Mucosa of descending colon (tissue), 3 donors: ENCODE results near the gene EPHA10. TPM values are rescaled to one million over a fixed set of nuclear protein-coding genes. Genes with fewer than 3 reads are reported as not detected.
"Not testable (repeated sequence)": the region's sequence is repeated elsewhere in the genome, so short reads cannot be mapped to it uniquely, and the experiment has no call there.

Experiments used
- ATAC-seq: fragments of 200-7000 bp; cut with Tn5 transposase; one replicate; pipeline ENCODE4 v1.9.1; 2020; ENCODE audit warnings: mild to moderate bottlenecking, moderate library complexity
- DNase-seq, 3 donors: peaks; one replicate each; pipeline ENCODE4 v3.0.0-alpha.2; 2020
- H3K36me3 ChIP-seq: fragments of 200-600 bp; one replicate; pipeline ENCODE4 v1.8.0; 2021; ENCODE audit warnings: low read depth, mild to moderate bottlenecking
- H3K4me1 ChIP-seq: fragments of 200-600 bp; one replicate; pipeline ENCODE4 v1.8.0; 2021; ENCODE audit warnings: low read depth, mild to moderate bottlenecking
- H3K4me3 ChIP-seq: fragments of 200-600 bp; one replicate; pipeline ENCODE4 v1.8.0; 2021; ENCODE audit warnings: mild to moderate bottlenecking
- H3K9me3 ChIP-seq: fragments of 200-600 bp; one replicate; pipeline ENCODE4 v1.8.0; 2021; ENCODE audit warnings: mild to moderate bottlenecking
- intact Hi-C, 2 donors: fragments of 100-400 bp; cut with DNase I in 1 of 2; cut with micrococcal nuclease in 1 of 2; formaldehyde crosslinking; loops; one replicate each; pipeline versions ENCODE4 v1.11.0 to v1.11.1; 2022; cut with DNase I, micrococcal nuclease
- total RNA-seq, 3 donors: library from RNA; stranded (reverse); fragmentation: NEBNext Ultra II Directional in 2 of 3; extraction: Animal tissue kit (Norgen Biotek cat#: 25700) in 2 of 3; gene quantifications; one replicate each; pipeline versions ENCODE4 v1.2.1 to v1.2.4, GENCODE V29; 2021 to 2023
- TF ChIP-seq, protein P1 (sequence below): fragments of 200-600 bp; IDR thresholded peaks from one replicate; pipeline ENCODE4 v1.8.0; 2022; ENCODE audit warnings: antibody characterized with exemption, mild to moderate bottlenecking
- donor health status: DM: no; HTN: no; CAD: no; lungs with moderate emphysema.
- donor health status: DM: no; HTN: no; CAD: no.
- donor health status: DM: no; HTN: yes; CAD: no.

Gene EPHA10
- total RNA-seq, 3 donors from 2014 or later: 45.3 to 74.4 (median 66.0) TPM

DNA sequence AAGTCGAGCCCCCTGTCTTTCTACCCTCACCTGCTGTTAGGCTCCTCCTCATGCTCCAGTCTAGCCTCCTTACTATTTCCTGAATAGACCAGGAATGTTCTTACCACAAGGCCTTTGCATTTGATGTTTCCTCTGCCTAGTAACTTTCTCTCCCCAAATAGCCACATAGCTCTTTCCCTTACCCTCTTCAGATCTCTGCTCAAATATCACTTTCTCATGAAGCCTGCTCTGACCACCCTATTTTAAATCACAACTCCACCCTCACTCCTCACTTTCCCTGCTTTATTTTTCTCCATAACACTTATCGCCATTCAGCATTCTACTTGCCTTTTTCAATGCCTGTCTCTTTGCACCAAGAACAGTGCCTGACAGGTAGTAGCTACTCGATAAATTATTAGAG lies 79.2 kb downstream of the EPHA10 start:
- H3K36me3 ChIP-seq: no peaks in the 10 kb centered on the region
- ATAC-seq (no peak), DNase-seq (no peak)
- intact Hi-C loops: loop anchor here in 1 of 2 donors (10.0 kb wide), 1 partner anchor 81 kb away; no protein-coding TSS in a partner anchor
- H3K4me3 ChIP-seq: no peak overlapping the region
- H3K4me1 ChIP-seq: peaks cover 11% of the 10 kb centered on the region
- H3K9me3 ChIP-seq: no peaks in the 10 kb centered on the region
- TF ChIP-seq, protein P1, sequence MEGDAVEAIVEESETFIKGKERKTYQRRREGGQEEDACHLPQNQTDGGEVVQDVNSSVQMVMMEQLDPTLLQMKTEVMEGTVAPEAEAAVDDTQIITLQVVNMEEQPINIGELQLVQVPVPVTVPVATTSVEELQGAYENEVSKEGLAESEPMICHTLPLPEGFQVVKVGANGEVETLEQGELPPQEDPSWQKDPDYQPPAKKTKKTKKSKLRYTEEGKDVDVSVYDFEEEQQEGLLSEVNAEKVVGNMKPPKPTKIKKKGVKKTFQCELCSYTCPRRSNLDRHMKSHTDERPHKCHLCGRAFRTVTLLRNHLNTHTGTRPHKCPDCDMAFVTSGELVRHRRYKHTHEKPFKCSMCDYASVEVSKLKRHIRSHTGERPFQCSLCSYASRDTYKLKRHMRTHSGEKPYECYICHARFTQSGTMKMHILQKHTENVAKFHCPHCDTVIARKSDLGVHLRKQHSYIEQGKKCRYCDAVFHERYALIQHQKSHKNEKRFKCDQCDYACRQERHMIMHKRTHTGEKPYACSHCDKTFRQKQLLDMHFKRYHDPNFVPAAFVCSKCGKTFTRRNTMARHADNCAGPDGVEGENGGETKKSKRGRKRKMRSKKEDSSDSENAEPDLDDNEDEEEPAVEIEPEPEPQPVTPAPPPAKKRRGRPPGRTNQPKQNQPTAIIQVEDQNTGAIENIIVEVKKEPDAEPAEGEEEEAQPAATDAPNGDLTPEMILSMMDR: no peak

DNA sequence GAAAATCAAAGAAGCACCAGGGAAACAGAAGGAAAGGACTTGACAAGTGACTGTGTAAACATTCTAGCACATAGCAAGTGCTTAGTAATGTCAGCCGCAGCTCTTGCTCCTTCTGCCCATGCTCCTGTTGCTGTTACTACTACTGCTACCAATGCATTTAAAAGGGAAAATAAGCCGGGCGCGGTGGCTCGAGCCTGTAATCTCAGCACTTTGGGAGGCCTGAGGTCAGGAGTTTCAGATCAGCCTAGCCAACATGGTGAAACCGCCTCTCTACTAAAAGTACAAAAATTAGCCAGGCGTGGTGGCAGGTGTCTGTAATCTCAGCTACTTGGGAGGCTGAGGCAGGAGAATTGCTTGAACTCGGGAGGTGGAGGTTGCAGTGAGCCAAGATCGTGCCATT lies 80.7 kb downstream of the EPHA10 start:
- H3K36me3 ChIP-seq, DNase-seq, H3K9me3 ChIP-seq, H3K4me3 ChIP-seq, H3K4me1 ChIP-seq, ATAC-seq: not testable (repeated sequence)
- intact Hi-C loops: loop anchor here (5.0 to 10.0 kb wide), 2 partner anchors 77 to 79 kb away; no protein-coding TSS in a partner anchor

DNA sequence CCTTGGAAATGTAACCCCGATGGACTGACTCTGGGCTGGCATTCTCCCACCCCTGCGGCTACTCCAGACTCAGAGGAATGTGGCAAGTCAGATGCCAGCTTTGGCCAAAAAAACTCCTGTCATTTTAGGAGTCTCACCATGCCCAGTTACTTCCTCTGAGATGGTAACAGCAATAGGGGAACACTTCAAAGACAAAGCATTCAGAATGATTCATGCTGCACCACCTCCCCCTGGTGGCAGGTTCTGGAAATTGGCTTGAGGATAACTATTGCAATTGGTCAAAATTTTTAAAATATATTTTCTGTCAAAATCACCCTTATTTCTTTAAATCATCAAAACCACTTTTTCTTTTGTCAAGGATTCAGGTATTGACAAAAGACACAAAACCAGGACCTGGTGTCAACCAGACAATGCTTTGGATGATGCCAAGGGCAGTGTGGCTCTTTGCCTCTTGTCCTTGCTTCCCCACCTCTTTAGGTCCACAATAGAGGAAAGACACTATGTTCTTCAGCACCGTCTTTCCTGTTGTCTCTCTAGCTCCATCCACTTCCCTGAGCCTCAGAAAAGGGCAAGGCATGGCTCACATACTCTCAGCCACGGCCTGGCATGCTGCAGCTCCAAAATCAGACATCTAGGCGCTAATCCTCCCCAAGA lies 82.5 kb downstream of the EPHA10 start:
- peak; percentile 83 for ATAC-seq
- peak in 2 of 3 donors; percentile 65 to 87 for DNase-seq
- no peak overlapping the region for H3K4me3 ChIP-seq
- no peaks in the 10 kb centered on the region for H3K36me3 ChIP-seq
- H3K4me1 ChIP-seq: no peaks in the 10 kb centered on the region
- no peaks in the 10 kb centered on the region for H3K9me3 ChIP-seq
- intact Hi-C loops: loop anchor here (5.0 to 10.0 kb wide), 2 partner anchors 75 to 78 kb away; no protein-coding TSS in a partner anchor
- TF ChIP-seq, protein P1: peak; percentile 70

DNA sequence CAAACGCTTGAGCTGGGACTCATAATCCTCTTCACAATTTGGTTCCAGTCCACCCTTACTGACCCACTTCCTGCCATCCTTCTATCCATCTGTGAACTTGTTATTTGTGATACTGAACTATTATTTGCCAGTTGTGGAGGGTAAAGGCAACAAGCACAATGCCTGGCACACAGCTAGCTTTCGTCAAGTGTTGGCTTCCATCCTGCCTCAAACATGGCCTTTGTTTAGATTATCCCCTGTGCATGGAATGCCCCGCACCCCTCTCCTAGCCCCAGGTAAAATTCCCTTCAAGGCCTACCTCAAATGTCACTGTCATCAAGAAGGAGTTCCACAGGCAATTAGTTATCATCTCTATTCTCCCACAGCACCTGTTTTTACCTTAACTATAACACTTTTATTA lies 84.0 kb downstream of the EPHA10 start:
- H3K4me1 ChIP-seq: peaks cover 5% of the 10 kb centered on the region
- intact Hi-C loops: loop anchor here (5.0 to 10.0 kb wide), 2 partner anchors 74 to 76 kb away; no protein-coding TSS in a partner anchor
- H3K36me3 ChIP-seq: no peaks in the 10 kb centered on the region
- H3K9me3 ChIP-seq: no peaks in the 10 kb centered on the region
- H3K4me3 ChIP-seq: no peak overlapping the region
- TF ChIP-seq, protein P1: no peak
- DNase-seq: no peak
- no peak for ATAC-seq

DNA sequence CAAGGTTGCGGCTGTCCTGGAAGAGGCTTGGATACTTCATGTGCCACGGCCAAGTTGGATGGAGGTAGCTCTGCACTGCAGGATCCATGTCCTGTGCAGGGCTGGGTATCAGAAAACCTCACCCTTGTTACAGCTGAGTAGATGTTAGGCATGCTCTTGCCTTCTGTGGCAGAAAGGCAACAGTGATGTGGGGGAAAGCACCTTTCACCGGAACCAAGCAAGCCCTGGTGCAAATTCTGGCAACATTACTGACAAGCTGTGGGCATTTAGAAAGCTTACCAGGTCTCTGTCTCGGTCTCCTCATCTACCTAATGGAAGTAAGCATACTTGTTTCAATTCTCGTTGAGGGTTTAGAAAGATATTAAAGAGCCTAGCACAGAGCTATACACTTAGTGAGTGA lies 87.1 kb downstream of the EPHA10 start:
- H3K36me3 ChIP-seq: no peaks in the 10 kb centered on the region
- H3K4me1 ChIP-seq: peaks cover 9% of the 10 kb centered on the region
- no peak overlapping the region for H3K4me3 ChIP-seq
- intact Hi-C loops: no loop called here
- no peaks in the 10 kb centered on the region for H3K9me3 ChIP-seq
- TF ChIP-seq, protein P1: no peak
- no peak for ATAC-seq
- DNase-seq: no peak

DNA sequence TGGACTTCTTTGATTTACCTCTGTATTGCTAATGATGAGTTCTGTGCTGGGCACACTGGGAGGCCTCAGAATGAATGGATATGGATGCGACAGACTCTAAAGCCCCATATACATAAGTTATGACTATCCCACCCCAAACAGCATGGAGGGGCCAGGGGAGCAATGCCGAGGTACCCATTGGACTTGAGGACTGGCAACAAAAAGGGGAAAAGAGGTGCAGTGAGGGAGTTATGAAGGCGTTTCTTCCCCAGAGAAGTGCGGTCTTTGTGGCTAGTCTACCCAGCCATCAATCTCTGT lies 87.8 kb downstream of the EPHA10 start:
- ATAC-seq: no peak
- H3K9me3 ChIP-seq: no peaks in the 10 kb centered on the region
- peaks cover 9% of the 10 kb centered on the region for H3K4me1 ChIP-seq
- TF ChIP-seq, protein P1: no peak
- intact Hi-C loops: no loop called here
- no peaks in the 10 kb centered on the region for H3K36me3 ChIP-seq
- no peak overlapping the region for H3K4me3 ChIP-seq
- no peak for DNase-seq
